GM23338 (cell line): ENCODE results near the gene GRIN1. TPM values are rescaled to one million over a fixed set of nuclear protein-coding genes. Genes with fewer than 3 reads are reported as not detected.

Source experiments
- ATAC-seq: fragments of 200-7000 bp; cut with Tn5 transposase; 3 replicates; pipeline ENCODE4 v1.9.1; 2020
- DNase-seq: peaks from one replicate; pipeline ENCODE4 v3.0.0-alpha.2; 2015; ENCODE audit warnings: low spot score
- H2AFZ ChIP-seq: fragments of 200-600 bp; sonication (generic); 2 replicates; pipeline ENCODE4 v1.8.0; 2016; ENCODE audit warnings: antibody characterized with exemption, mild to moderate bottlenecking, moderate library complexity
- H3F3A ChIP-seq: fragments of 200-600 bp; sonication (generic); replicated peaks from 2 replicates; pipeline ENCODE4 v1.8.0; 2017; ENCODE audit warnings: antibody characterized with exemption, mixed run types, low read depth
- H3K27ac ChIP-seq: fragments of 200-600 bp; sonication (generic); 2 replicates; pipeline ENCODE4 v1.6.1; 2016; ENCODE audit warnings: low read depth
- H3K27me3 ChIP-seq: fragments of 200-600 bp; sonication (generic); 2 replicates; pipeline ENCODE4 v1.8.0; 2016; ENCODE audit warnings: mild to moderate bottlenecking, mixed run types, moderate library complexity; ENCODE audit not compliant: insufficient read depth
- H3K36me3 ChIP-seq: fragments of 200-600 bp; sonication (generic); 2 replicates; pipeline ENCODE4 v1.8.0; 2016; ENCODE audit warnings: mild to moderate bottlenecking; ENCODE audit not compliant: insufficient read depth
- H3K4me1 ChIP-seq: fragments of 200-600 bp; sonication (generic); 2 replicates; pipeline ENCODE4 v1.8.0; 2016; ENCODE audit warnings: mild to moderate bottlenecking, moderate library complexity; ENCODE audit not compliant: insufficient read depth
- H3K4me2 ChIP-seq: fragments of 200-600 bp; sonication (generic); 2 replicates; pipeline ENCODE4 v1.7.1; 2017; ENCODE audit warnings: mixed run types
- H3K4me3 ChIP-seq: fragments of 200-600 bp; sonication (generic); 2 replicates; pipeline ENCODE4 v1.6.1; 2016; ENCODE audit warnings: mixed run types
- H3K79me2 ChIP-seq: fragments of 200-600 bp; sonication (generic); replicated peaks from 2 replicates; pipeline ENCODE4 v1.8.0; 2017; ENCODE audit warnings: mild to moderate bottlenecking; ENCODE audit not compliant: insufficient read depth
- H3K9me2 ChIP-seq: fragments of 200-600 bp; sonication (generic); 2 replicates; pipeline ENCODE4 v1.8.0; 2017; ENCODE audit not compliant: insufficient read depth
- H4K20me1 ChIP-seq: fragments of 200-600 bp; sonication (generic); replicated peaks from 2 replicates; pipeline ENCODE4 v1.8.0; 2017; ENCODE audit warnings: mild to moderate bottlenecking; ENCODE audit not compliant: insufficient read depth
- H3K27ac Mint-ChIP-seq: 2 replicates; pipeline ENCODE4 v1.8.0; 2020; ENCODE audit warnings: inconsistent platforms, mild to moderate bottlenecking, moderate library complexity, mixed read lengths
- H3K27me3 Mint-ChIP-seq: 3 replicates; pipeline ENCODE4 v1.8.0; 2022; ENCODE audit warnings: low read depth, mild to moderate bottlenecking, moderate library complexity, mixed read lengths, inconsistent platforms; ENCODE audit not compliant: insufficient read depth, poor library complexity
- H3K36me3 Mint-ChIP-seq: 3 replicates; pipeline ENCODE4 v1.8.0; 2021; ENCODE audit warnings: low read depth, mild to moderate bottlenecking, inconsistent platforms, moderate library complexity, mixed read lengths
- H3K4me1 Mint-ChIP-seq: 3 replicates; pipeline ENCODE4 v1.8.0; 2020; ENCODE audit warnings: mild to moderate bottlenecking, inconsistent platforms, mixed read lengths
- H3K4me3 Mint-ChIP-seq: 3 replicates; pipeline ENCODE4 v1.8.0; 2021; ENCODE audit warnings: moderate library complexity, mild to moderate bottlenecking, inconsistent platforms, mixed read lengths
- H3K9me3 Mint-ChIP-seq: 3 replicates; pipeline ENCODE4 v1.8.0; 2020; ENCODE audit warnings: moderate library complexity, mild to moderate bottlenecking, inconsistent platforms, mixed read lengths
- CREB1 ChIP-seq: fragments of 250-450 bp; sonication (Bioruptor Pico); IDR thresholded peaks from 2 replicates; pipeline ENCODE4 v1.5.0; 2020; ENCODE audit warnings: low read depth, mild to moderate bottlenecking, moderate library complexity
- EZH2 ChIP-seq: fragments of 200-600 bp; sonication (generic); IDR thresholded peaks from one replicate; pipeline ENCODE4 v1.8.0; 2017; ENCODE audit warnings: antibody characterized with exemption, mild to moderate bottlenecking, low read depth; ENCODE audit not compliant: unreplicated experiment
- EZH2phosphoT487 ChIP-seq: fragments of 200-600 bp; sonication (generic); IDR thresholded peaks from one replicate; pipeline ENCODE4 v1.8.1; 2018; ENCODE audit warnings: antibody characterized with exemption; ENCODE audit not compliant: unreplicated experiment
- JUNB ChIP-seq: IDR thresholded peaks from one replicate; pipeline ENCODE4 v1.6.1; 2016; ENCODE audit warnings: antibody characterized with exemption; ENCODE audit not compliant: unreplicated experiment
- NANOG ChIP-seq: IDR thresholded peaks from 2 replicates; pipeline ENCODE4 v1.6.1; 2016; ENCODE audit warnings: antibody characterized with exemption, borderline replicate concordance
- POLR2AphosphoS5 ChIP-seq: IDR thresholded peaks from 2 replicates; pipeline ENCODE4 v1.6.1; 2016; ENCODE audit warnings: antibody characterized with exemption, low read depth
- STAT1 ChIP-seq: IDR thresholded peaks from one replicate; pipeline ENCODE4 v1.6.1; 2016; ENCODE audit warnings: antibody characterized with exemption; ENCODE audit not compliant: unreplicated experiment
- ZNF114 ChIP-seq: fragments of 250-450 bp; sonication (Bioruptor Pico); IDR thresholded peaks from 2 replicates; pipeline ENCODE4 v1.5.0; 2020; ENCODE audit warnings: mild to moderate bottlenecking, moderate library complexity
- ZNF331 ChIP-seq: fragments of 250-450 bp; sonication (Bioruptor Pico); IDR thresholded peaks from 2 replicates; pipeline ENCODE4 v1.5.0; 2020; ENCODE audit warnings: low read depth, mild to moderate bottlenecking, moderate library complexity
- polyA plus RNA-seq: library from polyadenylated mRNA; unstranded; fragments of >200 nt; fragmentation: Nextera tagmentation; extraction: Ambion mirVana; gene quantifications from 2 replicates; pipeline ENCODE4 v1.2.1, GENCODE V29; 2016
- total RNA-seq: library from RNA; depleted of rRNA; stranded (reverse); fragments of >200 nt; shearing (Covaris generic); gene quantifications from 2 replicates; pipeline ENCODE4 v1.2.3, GENCODE V29; 2014
- TF ChIP-seq, protein P1 (sequence below): fragments of 250-450 bp; sonication (Bioruptor Pico); IDR thresholded peaks from 2 replicates; pipeline ENCODE4 v1.5.0; 2020; ENCODE audit warnings: mild to moderate bottlenecking, moderate library complexity
- TF ChIP-seq, protein P2 (sequence below): IDR thresholded peaks from one replicate; pipeline ENCODE4 v1.6.1; 2018; ENCODE audit warnings: antibody characterized with exemption; ENCODE audit not compliant: unreplicated experiment
- TF ChIP-seq, protein P3 (sequence below), 2 experiments: fragments of 200-600 bp in 1 of 2; sonication (generic) in 1 of 2; conservative IDR thresholded peaks; 2 replicates each; pipeline versions ENCODE4 v1.5.1 to v1.6.1; 2016 to 2017; ENCODE audit warnings: antibody characterized with exemption in 2 of 2, low read depth in 2 of 2, mild to moderate bottlenecking in 2 of 2, moderate library complexity in 1 of 2
- TF ChIP-seq, protein P4 (sequence below): IDR thresholded peaks from 2 replicates; pipeline ENCODE4 v1.6.1; 2016; ENCODE audit warnings: antibody characterized with exemption

GRIN1 gene
- total and polyA plus RNA-seq, 2 experiments from 2014 or later: 2.7 to 5.5 TPM

DNA sequence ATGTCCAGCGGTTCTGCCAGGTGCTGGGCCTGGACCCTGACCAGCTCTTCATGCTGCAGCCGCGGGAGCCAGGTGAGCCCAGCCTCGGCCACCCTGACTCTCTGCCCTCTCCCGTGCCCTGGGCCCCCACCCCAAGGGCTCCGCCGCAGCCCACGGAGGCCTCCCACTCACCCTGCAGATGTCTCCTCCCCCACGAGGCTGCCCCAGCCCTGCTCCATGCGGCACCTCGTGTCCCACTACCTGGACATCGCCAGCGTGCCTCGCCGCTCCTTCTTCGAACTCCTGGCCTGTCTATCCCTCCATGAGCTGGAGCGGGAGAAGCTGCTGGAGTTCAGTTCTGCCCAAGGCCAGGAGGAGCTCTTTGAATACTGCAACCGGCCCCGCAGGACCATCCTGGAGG is 75.7 kb downstream of the GRIN1 start:
- no peak for ATAC-seq

More for the DNA sequence above, 75.7 kb downstream of the GRIN1 start:
- Histone ChIP-seq H3K4me2 (no peak overlapping the region), H3K4me3 (no peak overlapping the region), H3K27ac (no peak overlapping the region), H3K36me3 (no peaks in the 10 kb centered on the region), H3K27me3 (no peaks in the 10 kb centered on the region), H3F3A (0 out of 2 replicates have a peak, but pooled peaks cover 3% of the 10 kb centered on the region), H3K79me2 (no peaks in the 10 kb centered on the region), H3K4me1 (0 out of 2 replicates have a peak, but pooled peaks cover 3% of the 10 kb centered on the region), H4K20me1 (no peaks in the 10 kb centered on the region; the same call in 1 of the 2 replicates), H3K9me2 (no peaks in the 10 kb centered on the region), H2AFZ (no peak overlapping the region)
- DNase-seq: no peak
- TF ChIP-seq, protein P1, sequence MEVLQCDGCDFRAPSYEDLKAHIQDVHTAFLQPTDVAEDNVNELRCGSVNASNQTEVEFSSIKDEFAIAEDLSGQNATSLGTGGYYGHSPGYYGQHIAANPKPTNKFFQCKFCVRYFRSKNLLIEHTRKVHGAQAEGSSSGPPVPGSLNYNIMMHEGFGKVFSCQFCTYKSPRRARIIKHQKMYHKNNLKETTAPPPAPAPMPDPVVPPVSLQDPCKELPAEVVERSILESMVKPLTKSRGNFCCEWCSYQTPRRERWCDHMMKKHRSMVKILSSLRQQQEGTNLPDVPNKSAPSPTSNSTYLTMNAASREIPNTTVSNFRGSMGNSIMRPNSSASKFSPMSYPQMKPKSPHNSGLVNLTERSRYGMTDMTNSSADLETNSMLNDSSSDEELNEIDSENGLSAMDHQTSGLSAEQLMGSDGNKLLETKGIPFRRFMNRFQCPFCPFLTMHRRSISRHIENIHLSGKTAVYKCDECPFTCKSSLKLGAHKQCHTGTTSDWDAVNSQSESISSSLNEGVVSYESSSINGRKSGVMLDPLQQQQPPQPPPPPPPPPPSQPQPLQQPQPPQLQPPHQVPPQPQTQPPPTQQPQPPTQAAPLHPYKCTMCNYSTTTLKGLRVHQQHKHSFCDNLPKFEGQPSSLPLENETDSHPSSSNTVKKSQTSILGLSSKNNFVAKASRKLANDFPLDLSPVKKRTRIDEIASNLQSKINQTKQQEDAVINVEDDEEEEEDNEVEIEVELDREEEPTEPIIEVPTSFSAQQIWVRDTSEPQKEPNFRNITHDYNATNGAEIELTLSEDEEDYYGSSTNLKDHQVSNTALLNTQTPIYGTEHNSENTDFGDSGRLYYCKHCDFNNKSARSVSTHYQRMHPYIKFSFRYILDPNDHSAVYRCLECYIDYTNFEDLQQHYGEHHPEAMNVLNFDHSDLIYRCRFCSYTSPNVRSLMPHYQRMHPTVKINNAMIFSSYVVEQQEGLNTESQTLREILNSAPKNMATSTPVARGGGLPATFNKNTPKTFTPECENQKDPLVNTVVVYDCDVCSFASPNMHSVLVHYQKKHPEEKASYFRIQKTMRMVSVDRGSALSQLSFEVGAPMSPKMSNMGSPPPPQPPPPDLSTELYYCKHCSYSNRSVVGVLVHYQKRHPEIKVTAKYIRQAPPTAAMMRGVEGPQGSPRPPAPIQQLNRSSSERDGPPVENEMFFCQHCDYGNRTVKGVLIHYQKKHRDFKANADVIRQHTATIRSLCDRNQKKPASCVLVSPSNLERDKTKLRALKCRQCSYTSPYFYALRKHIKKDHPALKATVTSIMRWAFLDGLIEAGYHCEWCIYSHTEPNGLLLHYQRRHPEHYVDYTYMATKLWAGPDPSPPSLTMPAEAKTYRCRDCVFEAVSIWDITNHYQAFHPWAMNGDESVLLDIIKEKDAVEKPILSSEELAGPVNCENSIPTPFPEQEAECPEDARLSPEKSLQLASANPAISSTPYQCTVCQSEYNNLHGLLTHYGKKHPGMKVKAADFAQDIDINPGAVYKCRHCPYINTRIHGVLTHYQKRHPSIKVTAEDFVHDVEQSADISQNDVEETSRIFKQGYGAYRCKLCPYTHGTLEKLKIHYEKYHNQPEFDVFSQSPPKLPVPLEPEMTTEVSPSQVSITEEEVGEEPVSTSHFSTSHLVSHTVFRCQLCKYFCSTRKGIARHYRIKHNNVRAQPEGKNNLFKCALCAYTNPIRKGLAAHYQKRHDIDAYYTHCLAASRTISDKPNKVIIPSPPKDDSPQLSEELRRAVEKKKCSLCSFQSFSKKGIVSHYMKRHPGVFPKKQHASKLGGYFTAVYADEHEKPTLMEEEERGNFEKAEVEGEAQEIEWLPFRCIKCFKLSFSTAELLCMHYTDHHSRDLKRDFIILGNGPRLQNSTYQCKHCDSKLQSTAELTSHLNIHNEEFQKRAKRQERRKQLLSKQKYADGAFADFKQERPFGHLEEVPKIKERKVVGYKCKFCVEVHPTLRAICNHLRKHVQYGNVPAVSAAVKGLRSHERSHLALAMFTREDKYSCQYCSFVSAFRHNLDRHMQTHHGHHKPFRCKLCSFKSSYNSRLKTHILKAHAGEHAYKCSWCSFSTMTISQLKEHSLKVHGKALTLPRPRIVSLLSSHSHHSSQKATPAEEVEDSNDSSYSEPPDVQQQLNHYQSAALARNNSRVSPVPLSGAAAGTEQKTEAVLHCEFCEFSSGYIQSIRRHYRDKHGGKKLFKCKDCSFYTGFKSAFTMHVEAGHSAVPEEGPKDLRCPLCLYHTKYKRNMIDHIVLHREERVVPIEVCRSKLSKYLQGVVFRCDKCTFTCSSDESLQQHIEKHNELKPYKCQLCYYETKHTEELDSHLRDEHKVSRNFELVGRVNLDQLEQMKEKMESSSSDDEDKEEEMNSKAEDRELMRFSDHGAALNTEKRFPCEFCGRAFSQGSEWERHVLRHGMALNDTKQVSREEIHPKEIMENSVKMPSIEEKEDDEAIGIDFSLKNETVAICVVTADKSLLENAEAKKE (CRISPR knock-in tag): no peak
- TF ChIP-seq, protein P2, sequence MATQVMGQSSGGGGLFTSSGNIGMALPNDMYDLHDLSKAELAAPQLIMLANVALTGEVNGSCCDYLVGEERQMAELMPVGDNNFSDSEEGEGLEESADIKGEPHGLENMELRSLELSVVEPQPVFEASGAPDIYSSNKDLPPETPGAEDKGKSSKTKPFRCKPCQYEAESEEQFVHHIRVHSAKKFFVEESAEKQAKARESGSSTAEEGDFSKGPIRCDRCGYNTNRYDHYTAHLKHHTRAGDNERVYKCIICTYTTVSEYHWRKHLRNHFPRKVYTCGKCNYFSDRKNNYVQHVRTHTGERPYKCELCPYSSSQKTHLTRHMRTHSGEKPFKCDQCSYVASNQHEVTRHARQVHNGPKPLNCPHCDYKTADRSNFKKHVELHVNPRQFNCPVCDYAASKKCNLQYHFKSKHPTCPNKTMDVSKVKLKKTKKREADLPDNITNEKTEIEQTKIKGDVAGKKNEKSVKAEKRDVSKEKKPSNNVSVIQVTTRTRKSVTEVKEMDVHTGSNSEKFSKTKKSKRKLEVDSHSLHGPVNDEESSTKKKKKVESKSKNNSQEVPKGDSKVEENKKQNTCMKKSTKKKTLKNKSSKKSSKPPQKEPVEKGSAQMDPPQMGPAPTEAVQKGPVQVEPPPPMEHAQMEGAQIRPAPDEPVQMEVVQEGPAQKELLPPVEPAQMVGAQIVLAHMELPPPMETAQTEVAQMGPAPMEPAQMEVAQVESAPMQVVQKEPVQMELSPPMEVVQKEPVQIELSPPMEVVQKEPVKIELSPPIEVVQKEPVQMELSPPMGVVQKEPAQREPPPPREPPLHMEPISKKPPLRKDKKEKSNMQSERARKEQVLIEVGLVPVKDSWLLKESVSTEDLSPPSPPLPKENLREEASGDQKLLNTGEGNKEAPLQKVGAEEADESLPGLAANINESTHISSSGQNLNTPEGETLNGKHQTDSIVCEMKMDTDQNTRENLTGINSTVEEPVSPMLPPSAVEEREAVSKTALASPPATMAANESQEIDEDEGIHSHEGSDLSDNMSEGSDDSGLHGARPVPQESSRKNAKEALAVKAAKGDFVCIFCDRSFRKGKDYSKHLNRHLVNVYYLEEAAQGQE: no peak
- no peak for TF ChIP-seq CREB1 (CRISPR knock-in tag)
- TF ChIP-seq, protein P3, sequence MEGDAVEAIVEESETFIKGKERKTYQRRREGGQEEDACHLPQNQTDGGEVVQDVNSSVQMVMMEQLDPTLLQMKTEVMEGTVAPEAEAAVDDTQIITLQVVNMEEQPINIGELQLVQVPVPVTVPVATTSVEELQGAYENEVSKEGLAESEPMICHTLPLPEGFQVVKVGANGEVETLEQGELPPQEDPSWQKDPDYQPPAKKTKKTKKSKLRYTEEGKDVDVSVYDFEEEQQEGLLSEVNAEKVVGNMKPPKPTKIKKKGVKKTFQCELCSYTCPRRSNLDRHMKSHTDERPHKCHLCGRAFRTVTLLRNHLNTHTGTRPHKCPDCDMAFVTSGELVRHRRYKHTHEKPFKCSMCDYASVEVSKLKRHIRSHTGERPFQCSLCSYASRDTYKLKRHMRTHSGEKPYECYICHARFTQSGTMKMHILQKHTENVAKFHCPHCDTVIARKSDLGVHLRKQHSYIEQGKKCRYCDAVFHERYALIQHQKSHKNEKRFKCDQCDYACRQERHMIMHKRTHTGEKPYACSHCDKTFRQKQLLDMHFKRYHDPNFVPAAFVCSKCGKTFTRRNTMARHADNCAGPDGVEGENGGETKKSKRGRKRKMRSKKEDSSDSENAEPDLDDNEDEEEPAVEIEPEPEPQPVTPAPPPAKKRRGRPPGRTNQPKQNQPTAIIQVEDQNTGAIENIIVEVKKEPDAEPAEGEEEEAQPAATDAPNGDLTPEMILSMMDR (conservative IDR thresholded peaks at IDR 0.05; ENCODE audit: low read depth in 2 of 2): no peak
- TF ChIP-seq POLR2AphosphoS5: no peak
- no peak for TF ChIP-seq JUNB
- TF ChIP-seq ZNF114 (CRISPR knock-in tag): no peak
- no peak for TF ChIP-seq ZNF331 (CRISPR knock-in tag)
- no peak for TF ChIP-seq NANOG
- no peak for TF ChIP-seq EZH2
- TF ChIP-seq, protein P4, sequence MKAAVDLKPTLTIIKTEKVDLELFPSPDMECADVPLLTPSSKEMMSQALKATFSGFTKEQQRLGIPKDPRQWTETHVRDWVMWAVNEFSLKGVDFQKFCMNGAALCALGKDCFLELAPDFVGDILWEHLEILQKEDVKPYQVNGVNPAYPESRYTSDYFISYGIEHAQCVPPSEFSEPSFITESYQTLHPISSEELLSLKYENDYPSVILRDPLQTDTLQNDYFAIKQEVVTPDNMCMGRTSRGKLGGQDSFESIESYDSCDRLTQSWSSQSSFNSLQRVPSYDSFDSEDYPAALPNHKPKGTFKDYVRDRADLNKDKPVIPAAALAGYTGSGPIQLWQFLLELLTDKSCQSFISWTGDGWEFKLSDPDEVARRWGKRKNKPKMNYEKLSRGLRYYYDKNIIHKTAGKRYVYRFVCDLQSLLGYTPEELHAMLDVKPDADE: no peak
- no peak for TF ChIP-seq STAT1
- no peak for TF ChIP-seq EZH2phosphoT487
- Mint-ChIP-seq H3K4me3 (no peak overlapping the region), H3K4me1 (peaks cover 7% of the 10 kb centered on the region; the same call in 2 of the 3 replicates), H3K27ac (no peak overlapping the region), H3K9me3 (no peaks in the 10 kb centered on the region; the same call in 2 of the 3 replicates), H3K36me3 (peaks cover 8% of the 10 kb centered on the region), H3K27me3 (peaks cover 2% of the 10 kb centered on the region)
